Right lobe of liver (tissue), 6 donors: ENCODE measurements around the gene CTSC. TPM values are rescaled to one million over a fixed set of nuclear protein-coding genes. Genes with fewer than 3 reads are reported as not detected.

Source experiments
- ATAC-seq, 4 donors: fragments of 200-7000 bp; cut with Tn5 transposase; one replicate each; pipeline ENCODE4 v1.9.1; 2020; ENCODE audit warnings: mild to moderate bottlenecking in 4 of 4, moderate library complexity in 4 of 4
- DNase-seq, 3 donors: peaks; one replicate each; pipeline ENCODE4 v3.0.0-alpha.2; 2020
- H3K27ac ChIP-seq, 3 donors: fragments of 200-600 bp; one replicate each; pipeline ENCODE4 v1.8.0; 2022
- H3K27me3 ChIP-seq, 2 donors: fragments of 200-600 bp; one replicate each; pipeline ENCODE4 v1.8.0; 2022
- H3K36me3 ChIP-seq, 4 donors: fragments of 200-600 bp; sonication (generic) in 1 of 4; one replicate each; pipeline versions ENCODE4 v1.5.1 to v1.8.0; 2017 to 2022; ENCODE audit warnings: control low read depth in 1 of 4
- H3K4me1 ChIP-seq, 4 donors: fragments of 200-600 bp; sonication (generic) in 1 of 4; one replicate each; pipeline versions ENCODE4 v1.5.1 to v1.8.0; 2017 to 2022; ENCODE audit warnings: control low read depth in 1 of 4
- H3K4me3 ChIP-seq, 3 donors: fragments of 200-600 bp; one replicate each; pipeline ENCODE4 v1.8.0; 2022
- H3K9me3 ChIP-seq, 4 donors: fragments of 200-600 bp; sonication (generic) in 1 of 4; one replicate each; pipeline versions ENCODE4 v1.5.1 to v1.8.0; 2017 to 2022; ENCODE audit warnings: control low read depth in 1 of 4
- POLR2A ChIP-seq: fragments of 450-650 bp; IDR thresholded peaks from one replicate; pipeline ENCODE4 v1.6.1; 2017; ENCODE audit warnings: antibody characterized with exemption, mild to moderate bottlenecking
- WGBS: methylation state at CpG from one replicate; pipeline ENCODE4 v1.1.6; 2018; ENCODE audit warnings: low coverage, low lambda C conversion rate; ENCODE audit not compliant: insufficient coverage; ENCODE audit errors: missing lambda C conversion rate; 5-methylcytosine and 5-hydroxymethylcytosine counted together
- intact Hi-C, 2 donors: fragments of 100-400 bp; cut with DNase I; formaldehyde crosslinking; loops; one replicate each; pipeline versions ENCODE4 v1.11.2 to v1.14.1; 2022
- total RNA-seq, 6 experiments: library from RNA; depleted of rRNA in 2 of 6; stranded (reverse); fragments of >200 nt in 2 of 6; fragmentation: NEBNext Ultra II Directional in 3 of 6; extraction: Animal tissue kit (Norgen Biotek cat#: 25700) in 3 of 6; gene quantifications; one replicate each; pipeline versions ENCODE4 v1.1.0 to v1.2.4, GENCODE V29; 2016 to 2023
- TF ChIP-seq, protein P1 (sequence below), 4 donors: fragments of 200-600 bp in 3 of 4; fragments of 450-650 bp in 1 of 4; IDR thresholded peaks; one replicate each; pipeline versions ENCODE4 v1.5.1 to v1.8.0; 2016 to 2022; ENCODE audit warnings: antibody characterized with exemption in 4 of 4, mild to moderate bottlenecking in 2 of 4
- donor health status: DM: no; HTN: yes; CAD: no.
- donor health status: DM: no; HTN: no; CAD: no.
- donor health status: DM: no; HTN: no; CAD: no.
- donor health status: DM: no; HTN: yes; CAD: no.
- donor health status: DM: no; HTN: yes; CAD: no.

Gene CTSC
- total RNA-seq, 6 experiments from 2014 or later = 20.1 to 68.0 (median 42.8) TPM

DNA sequence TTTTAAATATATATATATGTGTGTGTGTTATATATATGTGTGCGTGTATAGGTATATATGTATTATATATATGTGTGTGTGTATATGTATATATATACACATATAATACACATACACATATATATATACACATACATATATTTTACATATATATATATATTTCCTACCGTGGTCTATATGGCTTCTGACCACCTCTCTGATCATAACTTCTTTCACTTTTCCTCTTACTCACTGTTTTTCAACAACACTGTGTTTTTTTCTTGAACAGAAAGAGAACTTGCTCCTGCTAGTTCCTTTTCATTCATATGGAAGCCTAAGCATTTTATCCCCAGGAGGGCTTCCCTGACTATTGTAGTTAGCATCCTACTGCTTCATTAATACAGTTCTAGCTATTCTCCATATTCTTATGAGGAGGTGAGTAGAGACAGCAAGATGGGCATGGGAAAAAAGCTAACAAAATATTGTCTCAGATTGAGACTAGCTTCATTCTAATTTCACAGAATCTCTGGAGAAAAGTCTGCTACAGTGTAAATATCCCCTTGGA is 38.5 kb upstream of the CTSC start:
- ATAC-seq (no peak), DNase-seq (no peak)
- H3K4me1 ChIP-seq = no peaks in the 10 kb centered on the region
- H3K36me3 ChIP-seq = no peaks in the 10 kb centered on the region
- no peaks in the 10 kb centered on the region for H3K27me3 ChIP-seq
- no peak overlapping the region for H3K4me3 ChIP-seq
- no peak for TF ChIP-seq POLR2A
- TF ChIP-seq, protein P1, sequence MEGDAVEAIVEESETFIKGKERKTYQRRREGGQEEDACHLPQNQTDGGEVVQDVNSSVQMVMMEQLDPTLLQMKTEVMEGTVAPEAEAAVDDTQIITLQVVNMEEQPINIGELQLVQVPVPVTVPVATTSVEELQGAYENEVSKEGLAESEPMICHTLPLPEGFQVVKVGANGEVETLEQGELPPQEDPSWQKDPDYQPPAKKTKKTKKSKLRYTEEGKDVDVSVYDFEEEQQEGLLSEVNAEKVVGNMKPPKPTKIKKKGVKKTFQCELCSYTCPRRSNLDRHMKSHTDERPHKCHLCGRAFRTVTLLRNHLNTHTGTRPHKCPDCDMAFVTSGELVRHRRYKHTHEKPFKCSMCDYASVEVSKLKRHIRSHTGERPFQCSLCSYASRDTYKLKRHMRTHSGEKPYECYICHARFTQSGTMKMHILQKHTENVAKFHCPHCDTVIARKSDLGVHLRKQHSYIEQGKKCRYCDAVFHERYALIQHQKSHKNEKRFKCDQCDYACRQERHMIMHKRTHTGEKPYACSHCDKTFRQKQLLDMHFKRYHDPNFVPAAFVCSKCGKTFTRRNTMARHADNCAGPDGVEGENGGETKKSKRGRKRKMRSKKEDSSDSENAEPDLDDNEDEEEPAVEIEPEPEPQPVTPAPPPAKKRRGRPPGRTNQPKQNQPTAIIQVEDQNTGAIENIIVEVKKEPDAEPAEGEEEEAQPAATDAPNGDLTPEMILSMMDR (IDR thresholded peaks at IDR 0.05) = no peak
- intact Hi-C loops = no loop called here
- H3K27ac ChIP-seq = no peak overlapping the region
- no peaks in the 10 kb centered on the region for H3K9me3 ChIP-seq
- WGBS = 71% methylated on average over 2 of the region's 2 CpGs

DNA sequence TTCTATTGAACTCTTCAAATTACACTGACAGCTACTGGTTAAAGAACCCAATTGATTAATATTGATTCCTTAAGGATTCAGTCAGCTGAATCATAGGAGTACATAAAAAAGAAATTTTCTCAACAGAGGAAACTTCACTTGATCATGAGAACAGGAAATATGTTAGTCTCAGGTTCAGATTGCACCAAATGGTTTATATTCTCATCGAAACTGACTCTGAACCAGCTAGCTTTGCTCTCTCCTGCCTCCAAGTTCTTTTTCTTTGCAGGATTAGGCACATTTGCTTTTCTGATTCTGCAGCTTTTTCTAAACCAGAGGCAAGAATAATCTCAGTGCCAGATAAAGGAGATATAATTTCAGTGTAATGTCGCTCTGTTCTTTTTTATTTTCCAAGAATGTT is 33.2 kb upstream of the CTSC start:
- ATAC-seq = no peak

DNA sequence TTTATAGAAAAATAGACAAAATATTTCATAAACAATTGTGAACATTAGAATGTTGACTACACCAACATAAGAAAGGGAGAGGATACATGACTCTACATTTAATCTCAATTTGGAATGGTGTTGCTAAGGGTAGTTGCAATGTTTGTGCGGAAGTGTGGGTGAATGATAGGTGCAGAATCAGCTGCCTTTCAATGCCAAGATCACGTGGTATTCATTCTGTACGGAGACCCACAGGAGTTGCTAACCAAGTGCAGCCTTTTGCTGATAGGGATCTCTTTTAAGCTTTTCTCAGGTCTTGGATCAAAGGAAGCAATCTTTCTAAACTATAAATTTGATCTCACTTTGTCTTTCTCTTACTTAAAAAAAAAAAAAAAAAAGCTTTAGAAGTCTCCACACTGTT is 29.8 kb upstream of the CTSC start:
- H3K4me3 ChIP-seq = no peak overlapping the region
- H3K4me1 ChIP-seq = no peaks in the 10 kb centered on the region
- no peaks in the 10 kb centered on the region for H3K9me3 ChIP-seq
- ATAC-seq (no peak), DNase-seq (no peak)
- TF ChIP-seq, protein P1 (IDR thresholded peaks at IDR 0.05) = no peak
- no peak for TF ChIP-seq POLR2A
- WGBS = 75% methylated on average over 3 of the region's 3 CpGs
- no peaks in the 10 kb centered on the region for H3K36me3 ChIP-seq
- no peaks in the 10 kb centered on the region for H3K27me3 ChIP-seq
- intact Hi-C loops = no loop called here
- H3K27ac ChIP-seq = no peak overlapping the region

More for the DNA sequence above, 33.2 kb upstream of the CTSC start:
- no peaks in the 10 kb centered on the region for H3K36me3 ChIP-seq
- no peaks in the 10 kb centered on the region for H3K4me1 ChIP-seq
- 80% methylated on average over 2 of the region's 2 CpGs for WGBS
- no peaks in the 10 kb centered on the region for H3K9me3 ChIP-seq
- DNase-seq = no peak
- no peak for TF ChIP-seq POLR2A
- TF ChIP-seq, protein P1 (IDR thresholded peaks at IDR 0.05) = no peak
- no peaks in the 10 kb centered on the region for H3K27me3 ChIP-seq
- no peak overlapping the region for H3K4me3 ChIP-seq
- intact Hi-C loops = no loop called here
- H3K27ac ChIP-seq = no peak overlapping the region

DNA sequence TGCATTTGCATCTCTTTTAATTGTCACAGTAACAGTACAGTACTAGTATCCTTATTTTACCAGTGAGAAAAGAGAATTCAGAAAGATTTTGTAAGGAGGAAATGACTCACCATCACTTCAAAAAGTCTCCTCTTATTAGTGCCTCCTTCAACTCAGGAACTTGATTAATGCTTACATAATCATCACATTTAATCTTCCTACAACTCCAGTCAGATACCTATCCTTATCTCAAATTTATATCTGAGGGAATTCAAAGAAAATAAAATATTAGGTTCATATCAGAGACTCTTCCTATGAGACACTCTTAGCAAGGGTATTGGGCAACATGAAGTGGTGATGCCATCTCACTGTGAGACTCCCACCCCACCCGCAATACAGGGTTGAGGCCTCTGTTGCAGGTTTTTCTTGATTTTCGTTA is 26.1 kb upstream of the CTSC start:
- H3K27me3 ChIP-seq = no peaks in the 10 kb centered on the region
- ATAC-seq (no peak), DNase-seq (no peak)
- no peaks in the 10 kb centered on the region for H3K9me3 ChIP-seq
- intact Hi-C loops = no loop called here
- no peak overlapping the region for H3K27ac ChIP-seq
- no peaks in the 10 kb centered on the region for H3K4me1 ChIP-seq
- no peaks in the 10 kb centered on the region for H3K36me3 ChIP-seq
- WGBS = 90% methylated on average over 2 of the region's 2 CpGs
- TF ChIP-seq, protein P1 (IDR thresholded peaks at IDR 0.05) = no peak
- TF ChIP-seq POLR2A = no peak
- H3K4me3 ChIP-seq = no peak overlapping the region

DNA sequence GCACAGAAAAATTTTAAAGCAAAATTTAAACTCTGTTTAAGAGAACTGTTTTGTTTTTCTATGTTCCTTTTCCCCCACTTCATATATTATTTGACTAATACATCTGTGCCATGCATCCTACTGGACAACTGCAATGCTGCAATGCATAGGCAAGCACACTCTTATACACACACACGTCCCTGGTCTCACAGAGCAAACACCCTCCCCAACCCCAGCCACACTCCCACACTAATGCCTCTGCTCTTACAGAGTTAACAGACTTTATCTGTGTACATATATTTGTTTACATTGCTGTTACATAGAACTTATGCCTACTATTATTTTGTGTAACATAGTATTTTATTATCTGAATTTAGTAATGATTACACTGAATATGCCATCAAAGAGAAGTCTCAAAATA is 25.5 kb upstream of the CTSC start:
- Histone ChIP-seq H3K36me3 (no peaks in the 10 kb centered on the region), H3K4me1 (no peaks in the 10 kb centered on the region), H3K9me3 (no peaks in the 10 kb centered on the region), H3K27ac (no peak overlapping the region), H3K4me3 (no peak overlapping the region), H3K27me3 (no peaks in the 10 kb centered on the region)
- no peak for TF ChIP-seq POLR2A
- TF ChIP-seq, protein P1 (IDR thresholded peaks at IDR 0.05) = no peak
- WGBS = 50% methylated on average over 1 of the region's 1 CpG
- ATAC-seq (no peak), DNase-seq (no peak)
- intact Hi-C loops = no loop called here
